Naive thymus-derived CD4-positive, alpha-beta T cell (primary cell): ENCODE measurements around the gene FLNB. TPM values are rescaled to one million over a fixed set of nuclear protein-coding genes. Genes with fewer than 3 reads are reported as not detected.
A peak's percentile ranks its signal among the peaks of the same experiment; 100 is the strongest.

ENCODE experiments used
- ATAC-seq: fragments of 150-1000 bp; cut with Tn5 transposase; 2 replicates; pipeline ENCODE4 v1.10.0; 2021; ENCODE audit warnings: mild to moderate bottlenecking, moderate library complexity
- CTCF ChIA-PET: fragments of 350-600 bp; sonication (Branson Sonifier 250); formaldehyde crosslinking; loops from one replicate; lab custom pipeline; 2021; ENCODE audit warnings: antibody characterized with exemption; lab: Charles Lee
- POLR2A ChIA-PET: fragments of 350-600 bp; sonication (Branson Sonifier 250); formaldehyde crosslinking; loops from one replicate; lab custom pipeline; 2021; ENCODE audit warnings: antibody characterized with exemption, inconsistent platforms; lab: Charles Lee
- DNase-seq, 9 donors: peaks; one replicate each; pipeline versions ENCODE4 v3.0.0 to v3.0.0-alpha.2; 2020 to 2022; ENCODE audit warnings: mixed read lengths in 1 of 9
- H3K27ac ChIP-seq: one replicate; pipeline ENCODE4 v1.7.0; 2013; ENCODE audit warnings: mild to moderate bottlenecking, low read depth, low read length, moderate library complexity
- H3K27me3 ChIP-seq, 2 donors: one replicate each; pipeline ENCODE4 v1.7.0; 2013; ENCODE audit warnings: low read length in 2 of 2, mild to moderate bottlenecking in 2 of 2, moderate library complexity in 2 of 2; ENCODE audit not compliant: control insufficient read depth in 2 of 2, insufficient read depth in 2 of 2
- H3K36me3 ChIP-seq, 3 experiments: 1 replicate in 2 of 3; 2 replicates in 1 of 3; pipeline ENCODE4 v1.7.0; 2013; ENCODE audit warnings: low read length in 3 of 3, mild to moderate bottlenecking in 3 of 3, moderate library complexity in 1 of 3; ENCODE audit not compliant: insufficient read depth in 3 of 3, control insufficient read depth in 2 of 3
- H3K4me1 ChIP-seq, 2 donors: one replicate each; pipeline ENCODE4 v1.7.0; 2013; ENCODE audit warnings: low read length in 2 of 2, mild to moderate bottlenecking in 2 of 2, moderate library complexity in 1 of 2; ENCODE audit not compliant: control insufficient read depth in 2 of 2, insufficient read depth in 2 of 2
- H3K4me3 ChIP-seq: 2 replicates; pipeline ENCODE4 v1.7.0; 2013; ENCODE audit warnings: mild to moderate bottlenecking, low read length
- H3K9me3 ChIP-seq, 3 experiments: 1 replicate in 2 of 3; 2 replicates in 1 of 3; pipeline ENCODE4 v1.7.0; 2013; ENCODE audit warnings: low read length in 3 of 3; ENCODE audit not compliant: control insufficient read depth in 2 of 3
- H3K27ac Mint-ChIP-seq, 9 donors: one replicate each; pipeline ENCODE4 v1.8.0; 2020 to 2022; ENCODE audit warnings: mixed read lengths in 9 of 9, mild to moderate bottlenecking in 8 of 9, moderate library complexity in 5 of 9, inconsistent platforms in 2 of 9
- H3K27me3 Mint-ChIP-seq, 5 donors: one replicate each; pipeline ENCODE4 v1.8.0; 2021 to 2022; ENCODE audit warnings: mixed read lengths in 5 of 5, mild to moderate bottlenecking in 1 of 5
- H3K36me3 Mint-ChIP-seq, 5 donors: one replicate each; pipeline ENCODE4 v1.8.0; 2020 to 2022; ENCODE audit warnings: mixed read lengths in 5 of 5, mild to moderate bottlenecking in 3 of 5, inconsistent platforms in 1 of 5
- H3K4me1 Mint-ChIP-seq, 7 donors: one replicate each; pipeline ENCODE4 v1.8.0; 2020 to 2022; ENCODE audit warnings: mixed read lengths in 7 of 7, mild to moderate bottlenecking in 3 of 7, inconsistent platforms in 1 of 7
- H3K4me3 Mint-ChIP-seq, 10 donors: one replicate each; pipeline ENCODE4 v1.8.0; 2020 to 2022; ENCODE audit warnings: mild to moderate bottlenecking in 10 of 10, mixed read lengths in 10 of 10, moderate library complexity in 6 of 10, inconsistent platforms in 2 of 10
- H3K9me3 Mint-ChIP-seq, 11 donors: one replicate each; pipeline ENCODE4 v1.8.0; 2020 to 2022; ENCODE audit warnings: mixed read lengths in 11 of 11, mild to moderate bottlenecking in 4 of 11, inconsistent platforms in 1 of 11, moderate library complexity in 1 of 11
- intact Hi-C, 2 donors: fragments of 100-400 bp; cut with micrococcal nuclease; formaldehyde crosslinking; loops; one replicate each; pipeline ENCODE4 v1.15.1; 2023
- polyA plus RNA-seq, 2 donors: library from polyadenylated mRNA; unstranded; fragments of 300-500 nt; fragmentation: Illumina TruSeq; gene quantifications; one replicate each; pipeline ENCODE4 v1.2.3, GENCODE V29; 2021
- total RNA-seq, 6 experiments: library from RNA in 5 of 6; stranded (reverse) in 5 of 6; gene quantifications; 1 replicate in 5 of 6; 2 replicates in 1 of 6; pipeline ENCODE4 v1.2.3 and lab custom pipeline; 2021 to 2026

FLNB gene
- total and polyA plus RNA-seq, 7 experiments from 2014 or later, result 15.7 to 66.7 (median 47.6) TPM

DNA sequence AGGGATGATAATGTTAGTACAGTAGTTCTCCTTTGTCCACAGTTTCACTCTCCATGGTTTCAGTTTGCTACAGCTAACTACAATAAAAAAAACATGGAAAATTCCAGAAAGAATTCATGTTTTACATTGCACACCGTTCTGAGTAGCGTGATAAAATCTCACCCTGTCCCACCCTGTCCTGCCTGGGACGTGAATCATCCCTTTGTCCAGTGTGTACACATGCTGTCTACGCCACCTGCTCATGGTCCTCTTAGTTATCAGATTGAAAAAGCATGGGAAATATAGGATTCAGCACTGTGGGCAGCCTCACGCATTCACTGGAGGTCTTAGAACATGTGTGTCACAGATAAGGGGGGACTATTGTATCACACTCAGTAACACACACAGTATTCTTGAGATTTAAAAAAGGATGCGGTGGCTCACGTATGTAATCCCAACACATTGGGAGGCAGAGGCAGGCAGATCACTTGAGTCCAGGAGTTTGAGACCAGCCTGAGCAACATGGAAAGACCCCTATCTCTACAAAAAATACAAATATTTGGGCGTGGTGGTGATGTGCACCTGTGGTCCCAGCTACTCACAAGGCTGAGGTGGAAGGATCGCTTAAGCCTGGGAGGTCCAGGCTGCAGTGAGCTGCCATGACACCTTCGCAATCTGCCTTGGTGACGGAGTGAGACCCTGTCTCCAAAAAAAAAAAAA lies 8.7 kb upstream of the FLNB start:
- H3K4me3 Mint-ChIP-seq, result peak overlapping the region in 2 of 10 donors; percentile 41 to 85
- no peak overlapping the region for H3K27ac ChIP-seq
- peaks cover 16 to 26% (median 19%) of the 10 kb centered on the region in 7 donors for H3K4me1 Mint-ChIP-seq
- no peaks in the 10 kb centered on the region for H3K36me3 ChIP-seq
- ATAC-seq, result no peak
- no peak for DNase-seq
- ChIA-PET CTCF (interaction anchor here (0.6 kb wide), 1 partner anchor 1111 kb away, joined by 5 read pairs; no protein-coding TSS in a partner anchor), POLR2A (no interaction called here)
- no peak overlapping the region for H3K4me3 ChIP-seq
- peaks cover 9 to 10% of the 10 kb centered on the region in 2 donors for H3K4me1 ChIP-seq
- no peaks in the 10 kb centered on the region for H3K9me3 ChIP-seq
- H3K27me3 Mint-ChIP-seq, result no peaks in the 10 kb centered on the region
- H3K9me3 Mint-ChIP-seq, result no peaks in the 10 kb centered on the region
- H3K36me3 Mint-ChIP-seq, result no peaks in the 10 kb centered on the region
- no peak overlapping the region for H3K27ac Mint-ChIP-seq
- H3K27me3 ChIP-seq, result no peaks in the 10 kb centered on the region
- intact Hi-C loops, result loop anchor here in 1 of 2 donors (1.0 kb wide), 1 partner anchor 208 kb away; no protein-coding TSS in a partner anchor

DNA sequence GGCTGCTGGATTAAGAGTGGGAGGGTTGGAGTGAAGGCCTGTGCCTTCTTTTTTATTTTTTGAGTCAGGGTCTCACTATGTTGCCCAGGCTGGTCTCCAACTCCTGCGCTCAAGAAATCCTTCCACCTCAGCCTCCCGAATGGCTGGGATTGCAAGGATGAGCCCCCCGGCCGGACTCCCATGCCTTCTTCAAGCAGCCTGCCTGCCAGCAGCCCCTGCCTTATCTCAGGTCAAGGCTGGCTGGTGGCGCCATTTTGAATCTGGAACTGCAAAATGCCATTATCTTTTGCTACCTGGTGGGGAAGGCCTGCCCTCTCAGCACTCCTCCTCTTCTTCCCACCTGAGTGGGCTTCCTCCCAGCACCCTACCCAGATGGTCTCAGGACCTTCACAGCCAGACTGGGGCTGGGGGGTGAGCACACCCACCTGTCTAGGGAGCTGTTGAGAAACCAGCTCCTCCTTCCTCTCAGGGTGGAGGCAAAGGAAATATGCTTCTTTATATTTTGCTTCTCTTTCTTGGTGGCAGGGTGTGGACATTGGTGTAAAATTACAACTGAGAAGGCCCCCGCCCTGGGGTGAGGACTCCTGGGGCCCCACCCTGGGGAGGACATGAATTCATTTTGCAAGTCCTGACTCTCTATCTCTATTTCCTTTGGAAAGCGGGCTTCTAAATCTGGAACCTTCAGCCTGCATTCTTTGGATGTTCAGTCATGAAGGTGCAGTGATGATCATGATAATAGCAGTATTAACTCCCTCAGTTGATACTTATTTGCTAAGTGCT lies 7.7 kb upstream of the FLNB start:
- H3K4me1 ChIP-seq, result peaks cover 9 to 10% of the 10 kb centered on the region in 2 donors
- ATAC-seq (peak; percentile 44), DNase-seq (no peak)
- H3K4me1 Mint-ChIP-seq, result peaks cover 16 to 26% (median 19%) of the 10 kb centered on the region in 7 donors
- ChIA-PET CTCF (no interaction called here), POLR2A (no interaction called here)
- no peaks in the 10 kb centered on the region for H3K9me3 ChIP-seq
- no peaks in the 10 kb centered on the region for H3K27me3 ChIP-seq
- no peaks in the 10 kb centered on the region for H3K36me3 ChIP-seq
- H3K4me3 ChIP-seq, result no peak overlapping the region
- H3K27ac ChIP-seq, result no peak overlapping the region
- intact Hi-C loops, result no loop called here
- H3K9me3 Mint-ChIP-seq, result no peaks in the 10 kb centered on the region
- no peak overlapping the region for H3K27ac Mint-ChIP-seq
- H3K4me3 Mint-ChIP-seq, result peak overlapping the region in 1 of 10 donors; percentile 62
- H3K36me3 Mint-ChIP-seq, result no peaks in the 10 kb centered on the region
- H3K27me3 Mint-ChIP-seq, result no peaks in the 10 kb centered on the region

DNA sequence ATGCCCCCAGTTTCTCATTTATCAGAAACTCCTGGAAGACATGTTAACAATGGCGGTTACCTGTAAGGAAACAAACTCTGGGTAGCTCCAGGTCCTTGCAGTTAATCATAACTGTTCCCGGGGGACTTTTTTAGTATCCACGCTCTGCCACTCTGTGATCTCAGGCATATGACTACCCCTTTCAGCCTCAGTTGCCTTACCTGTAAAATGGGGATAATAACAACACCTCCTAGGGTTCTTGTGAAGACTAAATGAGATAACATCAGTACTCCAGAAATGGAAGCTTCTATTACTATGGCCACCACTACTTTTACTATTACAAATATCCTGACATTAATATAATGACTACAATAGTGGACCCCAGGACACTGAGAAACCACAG lies 7.1 kb upstream of the FLNB start:
- POLR2A ChIA-PET, result no interaction called here

DNA sequence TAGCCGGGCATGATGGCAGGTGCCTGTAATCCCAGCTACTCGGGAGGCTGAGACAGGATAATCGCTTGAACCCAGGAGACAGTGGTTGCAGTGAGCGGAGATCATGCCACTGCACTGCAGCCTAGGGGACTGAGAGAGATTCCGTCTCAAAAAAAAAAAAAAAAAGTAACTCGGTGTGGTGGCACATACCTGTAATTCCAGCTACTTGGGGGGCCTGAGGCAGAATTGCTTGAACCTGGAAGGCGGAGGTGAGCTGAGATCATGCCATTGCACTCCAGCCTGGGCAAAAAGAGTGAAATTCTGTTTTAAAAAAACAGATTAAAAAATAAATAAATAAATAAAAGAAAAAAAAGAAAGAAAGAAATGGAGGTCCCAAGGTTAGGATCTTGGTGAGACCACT lies 6.2 kb upstream of the FLNB start:
- CTCF ChIA-PET, result no interaction called here
- POLR2A ChIA-PET, result no interaction called here
- no peak for ATAC-seq
- Mint-ChIP-seq H3K27me3 (no peaks in the 10 kb centered on the region), H3K4me3 (no peak overlapping the region), H3K4me1 (peaks cover 16 to 26% (median 19%) of the 10 kb centered on the region in 7 donors), H3K36me3 (no peaks in the 10 kb centered on the region), H3K9me3 (no peaks in the 10 kb centered on the region), H3K27ac (no peak overlapping the region)
- Histone ChIP-seq H3K27ac (no peak overlapping the region), H3K4me3 (no peak overlapping the region), H3K9me3 (no peaks in the 10 kb centered on the region), H3K4me1 (peaks cover 9 to 10% of the 10 kb centered on the region in 2 donors), H3K36me3 (no peaks in the 10 kb centered on the region), H3K27me3 (no peaks in the 10 kb centered on the region)
- DNase-seq, result no peak
- intact Hi-C loops, result no loop called here

More for the DNA sequence above, 7.1 kb upstream of the FLNB start:
- no peak overlapping the region for H3K27ac ChIP-seq
- no peak overlapping the region for H3K27ac Mint-ChIP-seq
- peaks cover 9 to 10% of the 10 kb centered on the region in 2 donors for H3K4me1 ChIP-seq
- H3K9me3 Mint-ChIP-seq, result no peaks in the 10 kb centered on the region
- CTCF ChIA-PET, result no interaction called here
- ATAC-seq (no peak), DNase-seq (no peak)
- H3K36me3 ChIP-seq, result no peaks in the 10 kb centered on the region
- no peaks in the 10 kb centered on the region for H3K9me3 ChIP-seq
- H3K27me3 ChIP-seq, result no peaks in the 10 kb centered on the region
- H3K4me3 ChIP-seq, result no peak overlapping the region
- peaks cover 16 to 26% (median 19%) of the 10 kb centered on the region in 7 donors for H3K4me1 Mint-ChIP-seq
- peak overlapping the region in 1 of 10 donors; percentile 56 for H3K4me3 Mint-ChIP-seq
- intact Hi-C loops, result no loop called here
- no peaks in the 10 kb centered on the region for H3K36me3 Mint-ChIP-seq
- no peaks in the 10 kb centered on the region for H3K27me3 Mint-ChIP-seq

DNA sequence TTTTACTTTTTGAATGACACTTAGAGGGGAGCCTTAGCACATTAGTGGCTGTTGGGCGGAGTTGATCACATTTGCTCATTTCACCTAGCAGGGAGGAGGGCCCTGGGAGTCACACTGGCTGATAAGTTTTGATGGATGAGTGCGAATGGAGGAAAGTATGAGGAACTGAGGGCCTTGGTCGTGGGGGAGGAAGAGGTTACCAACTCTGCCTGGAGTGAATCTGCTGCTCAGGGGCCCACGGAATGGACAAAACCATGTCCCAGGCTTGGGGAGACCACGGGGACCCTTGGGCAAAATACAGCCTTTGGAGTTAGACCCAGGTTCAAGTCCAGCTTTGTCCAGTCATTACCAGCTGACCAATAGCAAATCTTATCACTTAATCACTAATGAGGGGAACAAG lies 5.1 kb upstream of the FLNB start:
- intact Hi-C loops, result no loop called here
- H3K9me3 Mint-ChIP-seq, result no peaks in the 10 kb centered on the region
- ChIA-PET POLR2A (no interaction called here), CTCF (no interaction called here)
- H3K36me3 Mint-ChIP-seq, result no peaks in the 10 kb centered on the region
- no peaks in the 10 kb centered on the region for H3K36me3 ChIP-seq
- peak overlapping the region in 1 of 9 donors; percentile 63 for H3K27ac Mint-ChIP-seq
- H3K27ac ChIP-seq, result no peak overlapping the region
- DNase-seq (no peak), ATAC-seq (no peak)
- no peaks in the 10 kb centered on the region for H3K27me3 ChIP-seq
- peaks cover 15 to 25% (median 18%) of the 10 kb centered on the region in 7 donors for H3K4me1 Mint-ChIP-seq
- no peaks in the 10 kb centered on the region for H3K9me3 ChIP-seq
- peaks cover 9 to 10% of the 10 kb centered on the region in 2 donors for H3K4me1 ChIP-seq
- no peak overlapping the region for H3K4me3 Mint-ChIP-seq
- H3K27me3 Mint-ChIP-seq, result no peaks in the 10 kb centered on the region
- no peak overlapping the region for H3K4me3 ChIP-seq

DNA sequence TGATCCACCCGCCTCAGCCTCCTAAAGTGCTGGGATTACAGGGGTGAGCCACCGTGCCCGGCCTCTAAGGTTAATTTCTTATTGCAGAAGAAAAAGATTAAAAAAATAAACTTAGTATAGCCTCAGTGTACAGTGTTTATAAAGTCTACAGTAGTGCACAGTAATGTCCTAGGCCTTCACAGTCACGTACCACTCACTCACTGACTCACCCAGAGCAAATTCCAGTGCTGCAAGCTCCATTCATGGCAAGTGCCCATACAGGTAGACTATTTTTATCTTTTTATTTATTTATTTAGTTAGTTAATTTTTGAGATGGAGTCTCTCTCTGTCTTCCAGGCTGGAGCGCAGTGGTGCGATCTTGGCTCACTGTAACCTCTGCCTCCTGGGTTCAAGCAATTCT lies 3.2 kb upstream of the FLNB start:
- H3K27ac Mint-ChIP-seq, result no peak overlapping the region
- no peaks in the 10 kb centered on the region for H3K27me3 Mint-ChIP-seq
- no peaks in the 10 kb centered on the region for H3K36me3 Mint-ChIP-seq
- no peak for DNase-seq
- no peaks in the 10 kb centered on the region for H3K9me3 Mint-ChIP-seq
- peaks cover 8 to 20% (median 16%) of the 10 kb centered on the region in 7 donors for H3K4me1 Mint-ChIP-seq
- Histone ChIP-seq H3K9me3 (no peaks in the 10 kb centered on the region), H3K27me3 (no peaks in the 10 kb centered on the region), H3K4me3 (no peak overlapping the region), H3K27ac (no peak overlapping the region), H3K4me1 (peaks cover 5 to 9% of the 10 kb centered on the region in 2 donors), H3K36me3 (peaks cover 0 to 9% (median 0%) of the 10 kb centered on the region in 3 experiments)
- ChIA-PET POLR2A (no interaction called here), CTCF (interaction anchor here (0.7 to 4.3 kb wide), 4 partner anchors 47 to 173 kb away, joined by 3 to 22 read pairs (median 3); no protein-coding TSS in a partner anchor)
- no peak for ATAC-seq
- intact Hi-C loops, result loop anchor here in 1 of 2 donors (5.0 kb wide), 2 partner anchors 77 to 232 kb away; partner anchors contain the start of gene ABHD6
- no peak overlapping the region for H3K4me3 Mint-ChIP-seq
